IMR-90 (cell line): ENCODE results near the gene STPG1.

ENCODE experiments used
- BHLHE40 ChIP-seq: fragments of 150-350 bp; IDR thresholded peaks from 2 replicates; pipeline ENCODE4 v1.6.1; 2016; ENCODE audit warnings: mild to moderate bottlenecking, low read depth, low read length
- CTCF ChIP-seq: conservative IDR thresholded peaks from 2 replicates; pipeline ENCODE4 v1.5.1; 2012; ENCODE audit warnings: mild to moderate bottlenecking, low read depth, low read length, improper control_type of control experiment
- FOS ChIP-seq: fragments of 150-350 bp; IDR thresholded peaks from 2 replicates; pipeline ENCODE4 v1.6.1; 2016; ENCODE audit warnings: low read depth, low read length
- MAZ ChIP-seq: IDR thresholded peaks from 2 replicates; pipeline ENCODE4 v1.6.1; 2012; ENCODE audit warnings: low read depth, mild to moderate bottlenecking, low read length, improper control_type of control experiment, moderate library complexity, borderline replicate concordance
- POLR2A ChIP-seq: IDR thresholded peaks from 2 replicates; pipeline ENCODE4 v1.6.1; 2012; ENCODE audit warnings: mild to moderate bottlenecking, low read depth, low read length
- RAD21 ChIP-seq: IDR thresholded peaks from 2 replicates; pipeline ENCODE4 v1.6.1; 2012; ENCODE audit warnings: low read length, improper control_type of control experiment
- RCOR1 ChIP-seq: IDR thresholded peaks from 2 replicates; pipeline ENCODE4 v1.6.1; 2012; ENCODE audit warnings: mild to moderate bottlenecking, low read length, improper control_type of control experiment; ENCODE audit not compliant: insufficient replicate concordance

GRCh38 chr1:24417681-24418080 is 4.1 kb upstream of the STPG1 start:
- TF ChIP-seq RCOR1 (no peak), BHLHE40 (no peak), MAZ (no peak), CTCF (no peak), RAD21 (no peak), POLR2A (no peak; the same call in 1 of the 2 replicates), FOS (no peak)
